Liver (tissue), 9 donors: Measurements from ENCODE around the gene LMCD1. TPM values are rescaled to one million over a fixed set of nuclear protein-coding genes. Genes with fewer than 3 reads are reported as not detected.
A peak's percentile ranks its signal among the peaks of the same experiment; 100 is the strongest.

Experiments
- DNase-seq: peaks from one replicate; pipeline ENCODE4 v3.0.0-alpha.2; 2017; ENCODE audit warnings: low spot score
- H3K27ac ChIP-seq, 2 donors: one replicate each; pipeline ENCODE4 v1.7.0; 2013; ENCODE audit warnings: inconsistent platforms in 2 of 2, low read length in 2 of 2, control low read depth in 1 of 2, low read depth in 1 of 2, mild to moderate bottlenecking in 1 of 2
- H3K27me3 ChIP-seq, 4 donors: one replicate each; pipeline versions ENCODE4 v1.6.1 to v1.7.0; 2013; ENCODE audit warnings: low read length in 3 of 4, inconsistent platforms in 1 of 4, mild to moderate bottlenecking in 1 of 4, moderate library complexity in 1 of 4; ENCODE audit not compliant: control insufficient read depth in 4 of 4, insufficient read depth in 4 of 4
- H3K36me3 ChIP-seq, 4 donors: one replicate each; pipeline versions ENCODE4 v1.6.1 to v1.7.0; 2013; ENCODE audit warnings: low read length in 3 of 4, mild to moderate bottlenecking in 3 of 4, low read depth in 1 of 4, moderate library complexity in 1 of 4; ENCODE audit not compliant: control insufficient read depth in 4 of 4, insufficient read depth in 3 of 4
- H3K4me1 ChIP-seq, 4 donors: one replicate each; pipeline versions ENCODE4 v1.6.1 to v1.7.0; 2013; ENCODE audit warnings: low read length in 3 of 4, mild to moderate bottlenecking in 3 of 4, moderate library complexity in 1 of 4; ENCODE audit not compliant: control insufficient read depth in 4 of 4, insufficient read depth in 4 of 4
- H3K4me3 ChIP-seq, 3 donors: one replicate each; pipeline versions ENCODE4 v1.6.1 to v1.7.0; 2013; ENCODE audit warnings: low read length in 3 of 3, control low read depth in 1 of 3, low read depth in 1 of 3, mild to moderate bottlenecking in 1 of 3
- H3K9ac ChIP-seq, 2 donors: one replicate each; pipeline ENCODE4 v1.7.0; 2013; ENCODE audit warnings: low read length in 2 of 2, mild to moderate bottlenecking in 2 of 2, moderate library complexity in 2 of 2, control low read depth in 1 of 2, low read depth in 1 of 2
- H3K9me3 ChIP-seq, 4 donors: one replicate each; pipeline versions ENCODE4 v1.6.1 to v1.7.0; 2013; ENCODE audit warnings: low read length in 3 of 4; ENCODE audit not compliant: control insufficient read depth in 4 of 4
- ATF3 ChIP-seq: IDR thresholded peaks from 2 replicates; pipeline ENCODE4 v1.6.1; 2016; ENCODE audit warnings: antibody characterized with exemption
- CTCF ChIP-seq: fragments of 150-350 bp; IDR thresholded peaks from 2 replicates; pipeline ENCODE4 v1.5.1; 2017; ENCODE audit warnings: improper control_type of control experiment, low read depth, low read length; ENCODE audit not compliant: missing input control
- EGR1 ChIP-seq, 2 donors: IDR thresholded peaks; 2 replicates each; pipeline ENCODE4 v1.6.1; 2016 to 2018; ENCODE audit warnings: antibody characterized with exemption in 2 of 2, low read depth in 2 of 2
- FOXA1 ChIP-seq: IDR thresholded peaks from 2 replicates; pipeline ENCODE4 v1.6.1; 2016; ENCODE audit warnings: antibody characterized with exemption
- FOXA2 ChIP-seq: IDR thresholded peaks from 2 replicates; pipeline ENCODE4 v1.6.1; 2016; ENCODE audit warnings: antibody characterized with exemption
- GABPA ChIP-seq, 2 donors: IDR thresholded peaks in 1 of 2; conservative IDR thresholded peaks in 1 of 2; 2 replicates each; pipeline ENCODE4 v1.6.1; 2016; ENCODE audit warnings: antibody characterized with exemption in 2 of 2, mild to moderate bottlenecking in 1 of 2, moderate library complexity in 1 of 2
- HNF4A ChIP-seq, 2 donors: conservative IDR thresholded peaks; 2 replicates each; pipeline ENCODE4 v1.6.1; 2016; ENCODE audit warnings: antibody characterized with exemption in 2 of 2, mild to moderate bottlenecking in 2 of 2
- HNF4G ChIP-seq: IDR thresholded peaks from 2 replicates; pipeline ENCODE4 v1.6.1; 2016; ENCODE audit warnings: antibody characterized with exemption
- JUND ChIP-seq, 2 donors: IDR thresholded peaks; 2 replicates each; pipeline ENCODE4 v1.6.1; 2016; ENCODE audit warnings: antibody characterized with exemption in 2 of 2
- MAX ChIP-seq: IDR thresholded peaks from 2 replicates; pipeline ENCODE4 v1.6.1; 2016; ENCODE audit warnings: antibody characterized with exemption
- NR2F2 ChIP-seq: IDR thresholded peaks from 2 replicates; pipeline ENCODE4 v1.6.1; 2016; ENCODE audit warnings: antibody characterized with exemption
- RAD21 ChIP-seq, 2 donors: IDR thresholded peaks; 2 replicates each; pipeline ENCODE4 v1.6.1; 2016; ENCODE audit warnings: antibody characterized with exemption in 2 of 2, mild to moderate bottlenecking in 2 of 2
- REST ChIP-seq: IDR thresholded peaks from 2 replicates; pipeline ENCODE4 v1.6.1; 2016; ENCODE audit warnings: antibody characterized with exemption, mild to moderate bottlenecking
- RXRA ChIP-seq, 2 donors: IDR thresholded peaks; 2 replicates each; pipeline ENCODE4 v1.6.1; 2017 to 2018; ENCODE audit warnings: antibody characterized with exemption in 2 of 2, mild to moderate bottlenecking in 1 of 2
- SP1 ChIP-seq: IDR thresholded peaks from 2 replicates; pipeline ENCODE4 v1.6.1; 2018; ENCODE audit warnings: antibody characterized with exemption, mild to moderate bottlenecking
- TAF1 ChIP-seq: conservative IDR thresholded peaks from 2 replicates; pipeline ENCODE4 v1.6.1; 2016; ENCODE audit warnings: antibody characterized with exemption, mild to moderate bottlenecking
- YY1 ChIP-seq: IDR thresholded peaks from 2 replicates; pipeline ENCODE4 v1.6.1; 2016; ENCODE audit warnings: antibody characterized with exemption, mild to moderate bottlenecking
- ZBTB33 ChIP-seq: IDR thresholded peaks from 2 replicates; pipeline ENCODE4 v1.6.1; 2016; ENCODE audit warnings: antibody characterized with exemption
- WGBS: extraction: QIAGEN DNeasy Blood & Tissue Kit; methylation state at CpG from one replicate; pipeline ENCODE4 v1.1.7; 2013; 5-methylcytosine and 5-hydroxymethylcytosine counted together
- polyA plus RNA-seq, 2 donors: library from polyadenylated mRNA; stranded (reverse) in 1 of 2; unstranded in 1 of 2; fragments of 200-250 nt in 1 of 2; fragments of >200 nt in 1 of 2; fragmentation: Nextera tagmentation in 1 of 2; extraction: Ambion mirVana in 1 of 2; gene quantifications; one replicate each; pipeline versions ENCODE4 v1.2.1 to v1.2.3, GENCODE V29; 2013 to 2015
- total RNA-seq, 2 donors: library from RNA; depleted of rRNA; stranded (reverse); fragments of >200 nt; gene quantifications; one replicate each; pipeline ENCODE4 v1.2.3, GENCODE V29; 2014
- donor health status: healthy.
- donor health status: healthy.
- donor health status: healthy.
- donor health status: healthy.
- donor health status: healthy.

The LMCD1 gene
- total and polyA plus RNA-seq, 4 donors: 3.1 to 8.3 (median 6.0) TPM

GRCh38 chr3:8482960-8483665 lies 18.5 kb upstream of the LMCD1 start:
- DNase-seq: no peak
- Histone ChIP-seq H3K36me3 (no peaks in the 10 kb centered on the region), H3K9ac (no peak overlapping the region), H3K27me3 (no peaks in the 10 kb centered on the region), H3K4me1 (peaks cover 0 to 4% (median 0%) of the 10 kb centered on the region in 4 donors), H3K27ac (peak overlapping the region; percentile 30 to 47), H3K4me3 (no peak overlapping the region), H3K9me3 (peaks cover 0 to 3% (median 0%) of the 10 kb centered on the region in 4 donors)
- TF ChIP-seq ZBTB33 (no peak), HNF4A (conservative IDR thresholded peaks at IDR 0.05) (peak; percentile 36 to 48), TAF1 (no peak), EGR1 (IDR thresholded peaks at IDR 0.05; ENCODE audit: low read depth in 2 of 2) (no peak), MAX (peak; percentile 63), REST (no peak), JUND (IDR thresholded peaks at IDR 0.05) (peak; percentile 94 to 95), HNF4G (no peak), RXRA (IDR thresholded peaks at IDR 0.05) (peak in 1 of 2 donors; percentile 58), ATF3 (no peak), FOXA1 (no peak), RAD21 (IDR thresholded peaks at IDR 0.05) (peak in 1 of 2 donors; percentile 44), NR2F2 (no peak), YY1 (peak; percentile 50), GABPA (IDR thresholded peaks at IDR 0.05 in 1 of 2, conservative IDR thresholded peaks at IDR 0.05 in 1 of 2) (no peak), CTCF (no peak), SP1 (peak; percentile 62), FOXA2 (no peak)
- WGBS: 35% methylated on average over 4 of the region's 4 CpGs
